Thyroid gland (tissue), 4 donors: ENCODE data around the gene NTRK2.

Experiments used
- POLR2A ChIP-seq, 2 donors: fragments of 450-650 bp; IDR thresholded peaks; one replicate each; pipeline ENCODE4 v1.6.1; 2017; ENCODE audit warnings: antibody characterized with exemption in 2 of 2, mild to moderate bottlenecking in 2 of 2, moderate library complexity in 1 of 2
- TF ChIP-seq, protein P1 (sequence below), 6 experiments: fragments of 200-600 bp in 3 of 6; fragments of 450-650 bp in 3 of 6; sonication (generic) in 3 of 6; IDR thresholded peaks; one replicate each; pipeline ENCODE4 v1.5.1; 2016 to 2019; ENCODE audit warnings: antibody characterized with exemption in 6 of 6, mild to moderate bottlenecking in 2 of 6, inconsistent platforms in 1 of 6, moderate library complexity in 1 of 6

DNA sequence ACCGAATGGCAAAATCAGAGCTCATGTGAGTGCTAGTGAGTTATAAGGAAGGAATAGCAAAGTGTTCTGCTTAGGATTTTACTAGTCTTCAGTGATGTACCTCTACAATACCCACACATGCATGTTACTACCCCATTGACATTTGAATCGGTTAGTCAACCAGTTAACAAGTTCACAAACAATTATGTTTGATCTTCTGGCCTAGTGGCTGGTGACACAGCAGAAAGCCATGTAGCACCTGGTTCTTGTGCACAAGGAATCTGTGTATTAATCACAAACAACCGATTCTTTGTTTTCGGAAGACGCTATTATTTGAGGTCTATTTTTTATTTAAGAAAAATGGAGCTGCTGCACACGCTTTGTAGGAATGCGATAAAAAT lies 41.9 kb downstream of the NTRK2 start:
- TF ChIP-seq, protein P1, sequence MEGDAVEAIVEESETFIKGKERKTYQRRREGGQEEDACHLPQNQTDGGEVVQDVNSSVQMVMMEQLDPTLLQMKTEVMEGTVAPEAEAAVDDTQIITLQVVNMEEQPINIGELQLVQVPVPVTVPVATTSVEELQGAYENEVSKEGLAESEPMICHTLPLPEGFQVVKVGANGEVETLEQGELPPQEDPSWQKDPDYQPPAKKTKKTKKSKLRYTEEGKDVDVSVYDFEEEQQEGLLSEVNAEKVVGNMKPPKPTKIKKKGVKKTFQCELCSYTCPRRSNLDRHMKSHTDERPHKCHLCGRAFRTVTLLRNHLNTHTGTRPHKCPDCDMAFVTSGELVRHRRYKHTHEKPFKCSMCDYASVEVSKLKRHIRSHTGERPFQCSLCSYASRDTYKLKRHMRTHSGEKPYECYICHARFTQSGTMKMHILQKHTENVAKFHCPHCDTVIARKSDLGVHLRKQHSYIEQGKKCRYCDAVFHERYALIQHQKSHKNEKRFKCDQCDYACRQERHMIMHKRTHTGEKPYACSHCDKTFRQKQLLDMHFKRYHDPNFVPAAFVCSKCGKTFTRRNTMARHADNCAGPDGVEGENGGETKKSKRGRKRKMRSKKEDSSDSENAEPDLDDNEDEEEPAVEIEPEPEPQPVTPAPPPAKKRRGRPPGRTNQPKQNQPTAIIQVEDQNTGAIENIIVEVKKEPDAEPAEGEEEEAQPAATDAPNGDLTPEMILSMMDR (IDR thresholded peaks at IDR 0.05): no peak
- TF ChIP-seq POLR2A (IDR thresholded peaks at IDR 0.05): no peak
